CD14-positive monocyte (primary cell): Measurements from ENCODE around the gene GRK2. TPM values are rescaled to one million over a fixed set of nuclear protein-coding genes. Genes with fewer than 3 reads are reported as not detected.

Source experiments
- DNase-seq, 3 donors: peaks; one replicate each; pipeline ENCODE4 v3.0.0-alpha.2; 2011 to 2022
- H2AFZ ChIP-seq: 2 replicates; pipeline ENCODE4 v1.6.0; 2012; ENCODE audit warnings: mild to moderate bottlenecking, low read depth, low read length, inconsistent platforms; ENCODE audit not compliant: insufficient read depth, poor library complexity, severe bottlenecking
- H3K27ac ChIP-seq, 2 donors: 1 replicate in 1 of 2; 2 replicates in 1 of 2; pipeline ENCODE4 v1.5.1; 2012 to 2013; ENCODE audit warnings: low read length in 2 of 2, control low read depth in 1 of 2, inconsistent platforms in 1 of 2, low read depth in 1 of 2, mild to moderate bottlenecking in 1 of 2
- H3K27me3 ChIP-seq, 2 donors: one replicate each; pipeline versions ENCODE4 v1.6.0 to v1.6.1; 2011 to 2013; ENCODE audit warnings: low read length in 2 of 2; ENCODE audit not compliant: control insufficient read depth in 2 of 2, insufficient read depth in 2 of 2
- H3K36me3 ChIP-seq, 2 donors: replicated peaks in 1 of 2; 1 replicate in 1 of 2; 2 replicates in 1 of 2; pipeline versions ENCODE4 v1.5.1 to v1.6.1; 2012 to 2013; ENCODE audit warnings: low read length in 2 of 2, control low read depth in 1 of 2, inconsistent platforms in 1 of 2, mild to moderate bottlenecking in 1 of 2; ENCODE audit not compliant: insufficient read depth in 2 of 2, control insufficient read depth in 1 of 2
- H3K4me1 ChIP-seq, 2 donors: 1 replicate in 1 of 2; 2 replicates in 1 of 2; pipeline versions ENCODE4 v1.5.1 to v1.6.1; 2012 to 2013; ENCODE audit warnings: low read length in 2 of 2, control low read depth in 1 of 2, inconsistent platforms in 1 of 2, mild to moderate bottlenecking in 1 of 2, moderate library complexity in 1 of 2; ENCODE audit not compliant: insufficient read depth in 2 of 2, control insufficient read depth in 1 of 2
- H3K4me2 ChIP-seq: replicated peaks from 2 replicates; pipeline ENCODE3; 2012; ENCODE audit warnings: low read length, moderate library complexity, mild to moderate bottlenecking; ENCODE audit not compliant: poor library complexity, severe bottlenecking; ENCODE audit errors: extremely low read depth
- H3K4me3 ChIP-seq, 3 experiments: fragments of 200-600 bp in 1 of 3; sonication (generic) in 1 of 3; replicated peaks in 1 of 3; 1 replicate in 2 of 3; 2 replicates in 1 of 3; pipeline ENCODE4 v1.5.1; 2011 to 2013; ENCODE audit warnings: low read length in 3 of 3, mild to moderate bottlenecking in 3 of 3, control low read depth in 2 of 3, low read depth in 2 of 3, inconsistent platforms in 1 of 3, moderate library complexity in 1 of 3
- H3K79me2 ChIP-seq: 2 replicates; pipeline ENCODE4 v1.6.0; 2012; ENCODE audit warnings: mild to moderate bottlenecking, control low read depth, inconsistent platforms, low read length, moderate library complexity; ENCODE audit not compliant: insufficient read depth
- H3K9ac ChIP-seq: 2 replicates; pipeline ENCODE4 v1.6.0; 2017; ENCODE audit warnings: low read length, mild to moderate bottlenecking; ENCODE audit not compliant: insufficient read depth, poor library complexity, severe bottlenecking
- H3K9me3 ChIP-seq, 2 donors: replicated peaks in 1 of 2; 1 replicate in 1 of 2; 2 replicates in 1 of 2; pipeline versions ENCODE4 v1.5.1 to v1.6.1; 2012 to 2013; ENCODE audit warnings: low read length in 2 of 2, control low read depth in 1 of 2; ENCODE audit not compliant: control insufficient read depth in 1 of 2, insufficient read depth in 1 of 2
- H4K20me1 ChIP-seq: 2 replicates; pipeline ENCODE4 v1.6.0; 2012; ENCODE audit warnings: mild to moderate bottlenecking, low read length, control low read depth, moderate library complexity; ENCODE audit not compliant: insufficient read depth
- H3K27ac Mint-ChIP-seq, 7 donors: one replicate each; pipeline ENCODE4 v1.8.0; 2020; ENCODE audit warnings: mild to moderate bottlenecking in 7 of 7, mixed read lengths in 7 of 7, moderate library complexity in 6 of 7, inconsistent platforms in 2 of 7
- H3K27me3 Mint-ChIP-seq, 3 donors: one replicate each; pipeline ENCODE4 v1.8.0; 2021 to 2022; ENCODE audit warnings: low read depth in 3 of 3, mild to moderate bottlenecking in 3 of 3, mixed read lengths in 3 of 3, moderate library complexity in 3 of 3, inconsistent platforms in 1 of 3
- H3K36me3 Mint-ChIP-seq, 2 donors: one replicate each; pipeline ENCODE4 v1.8.0; 2020; ENCODE audit warnings: mixed read lengths in 2 of 2, inconsistent platforms in 1 of 2, mild to moderate bottlenecking in 1 of 2
- H3K4me1 Mint-ChIP-seq: one replicate; pipeline ENCODE4 v1.8.0; 2020; ENCODE audit warnings: mild to moderate bottlenecking, mixed read lengths
- H3K4me3 Mint-ChIP-seq, 2 donors: one replicate each; pipeline ENCODE4 v1.8.0; 2020; ENCODE audit warnings: mild to moderate bottlenecking in 2 of 2, mixed read lengths in 2 of 2, moderate library complexity in 1 of 2
- H3K9me3 Mint-ChIP-seq, 7 donors: one replicate each; pipeline ENCODE4 v1.8.0; 2020 to 2022; ENCODE audit warnings: mixed read lengths in 7 of 7, mild to moderate bottlenecking in 6 of 7, moderate library complexity in 6 of 7, inconsistent platforms in 2 of 7
- CTCF ChIP-seq: fragments of 200-600 bp; IDR thresholded peaks from one replicate; pipeline ENCODE4 v1.8.0; 2022; ENCODE audit warnings: antibody characterized with exemption, mild to moderate bottlenecking
- WGBS: methylation state at CpG from one replicate; pipeline ENCODE4 v1.1.5; 2013; ENCODE audit warnings: missing lambda C conversion rate; ENCODE audit not compliant: insufficient coverage; 5-methylcytosine and 5-hydroxymethylcytosine counted together
- intact Hi-C, 2 donors: fragments of 100-400 bp; cut with micrococcal nuclease; formaldehyde crosslinking; loops; one replicate each; pipeline versions ENCODE4 v1.15.0 to v1.15.1; 2023
- polyA plus RNA-seq, 3 donors: library from polyadenylated mRNA; depleted of rRNA in 1 of 3; unstranded in 2 of 3; stranded (reverse) in 1 of 3; fragments of 300-500 nt in 2 of 3; fragments of >200 nt in 1 of 3; fragmentation: Illumina TruSeq in 2 of 3; gene quantifications; 1 replicate in 2 of 3; 2 replicates in 1 of 3; pipeline ENCODE4 v1.2.3, GENCODE V29; 2012 to 2021

GRK2 gene
- polyA plus RNA-seq, 3 donors, result 34.9 to 777 (median 43.0) TPM

GRCh38 chr11:67286621-67287333 is 20.5 kb downstream of the GRK2 start:
- Histone ChIP-seq H3K27me3 (no peaks in the 10 kb centered on the region), H2AFZ (no peak overlapping the region), H3K36me3 (peaks cover 60 to 68% of the 10 kb centered on the region in 2 donors), H3K9ac (peak overlapping the region; percentile 93), H3K4me1 (peaks cover 88 to 95% of the 10 kb centered on the region in 2 donors), H3K4me3 (peak overlapping the region; percentile 25 to 83 (median 54)), H3K4me2 (peak overlapping the region; percentile 80), H4K20me1 (peaks cover 29% of the 10 kb centered on the region), H3K9me3 (no peaks in the 10 kb centered on the region), H3K79me2 (peaks cover 86% of the 10 kb centered on the region), H3K27ac (peak overlapping the region; percentile 92 to 99)
- TF ChIP-seq CTCF, result no peak
- peaks cover 58 to 81% of the 10 kb centered on the region in 2 donors for H3K36me3 Mint-ChIP-seq
- H3K27me3 Mint-ChIP-seq, result peaks cover 0 to 10% (median 6%) of the 10 kb centered on the region in 3 donors
- 15% methylated on average over 8 of the region's 8 CpGs for WGBS
- intact Hi-C loops, result loop anchor here in 1 of 2 donors (2.0 kb wide), 1 partner anchor 18 kb away; no protein-coding TSS in a partner anchor
- peak overlapping the region; percentile 80 to 91 for H3K4me3 Mint-ChIP-seq
- H3K9me3 Mint-ChIP-seq, result no peaks in the 10 kb centered on the region
- H3K27ac Mint-ChIP-seq, result peak overlapping the region; percentile 98 to 100 (median 99)
- DNase-seq, result peak; percentile 89 to 94 (median 89)
- peaks cover 81% of the 10 kb centered on the region for H3K4me1 Mint-ChIP-seq

- peaks cover 0 to 7% (median 6%) of the 10 kb centered on the region in 3 donors for H3K27me3 Mint-ChIP-seq
- Histone ChIP-seq H4K20me1 (peaks cover 37% of the 10 kb centered on the region), H3K27me3 (no peaks in the 10 kb centered on the region), H3K79me2 (peaks cover 86% of the 10 kb centered on the region), H3K36me3 (peaks cover 60 to 68% of the 10 kb centered on the region in 2 donors), H3K4me1 (peaks cover 88 to 95% of the 10 kb centered on the region in 2 donors), H2AFZ (no peak overlapping the region), H3K27ac (peak overlapping the region; percentile 92 to 99), H3K4me2 (peak overlapping the region; percentile 80), H3K4me3 (peak overlapping the region in 2 of 3 experiments; percentile 54 to 83), H3K9ac (peak overlapping the region; percentile 93), H3K9me3 (no peaks in the 10 kb centered on the region)
- H3K9me3 Mint-ChIP-seq, result no peaks in the 10 kb centered on the region
- intact Hi-C loops, result loop anchor here in 1 of 2 donors (2.0 kb wide), 1 partner anchor 19 kb away; no protein-coding TSS in a partner anchor
- TF ChIP-seq CTCF, result no peak
- peak overlapping the region; percentile 80 to 91 for H3K4me3 Mint-ChIP-seq
- WGBS, result 16% methylated on average over 12 of the region's 14 CpGs
- H3K27ac Mint-ChIP-seq, result peak overlapping the region; percentile 98 to 100 (median 99)
- DNase-seq, result no peak
- peaks cover 59 to 81% of the 10 kb centered on the region in 2 donors for H3K36me3 Mint-ChIP-seq
- H3K4me1 Mint-ChIP-seq, result peaks cover 82% of the 10 kb centered on the region
These were observed 21.3 kb downstream of the GRK2 start for GRCh38 chr11:67287355-67288197.
